GM23248 (cell line): ENCODE results near the gene SLC35D2. TPM values are rescaled to one million over a fixed set of nuclear protein-coding genes. Genes with fewer than 3 reads are reported as not detected.
"Not testable (repeated sequence)": the region's sequence is repeated elsewhere in the genome, so short reads cannot be mapped to it uniquely, and the experiment has no call there.

Experiments
- DNase-seq: peaks from one replicate; pipeline ENCODE4 v3.0.0-alpha.2; 2015
- H2AFZ ChIP-seq: fragments of 200-600 bp; sonication (generic); 2 replicates; pipeline ENCODE4 v1.6.1; 2016; ENCODE audit warnings: antibody characterized with exemption
- H3F3A ChIP-seq: fragments of 200-600 bp; sonication (generic); 2 replicates; pipeline ENCODE4 v1.6.1; 2016; ENCODE audit warnings: mild to moderate bottlenecking, antibody characterized with exemption, mixed run types; ENCODE audit not compliant: insufficient read depth
- H3K27ac ChIP-seq: fragments of 200-600 bp; sonication (generic); 2 replicates; pipeline ENCODE4 v1.5.1; 2016; ENCODE audit warnings: mild to moderate bottlenecking
- H3K27me3 ChIP-seq: fragments of 200-600 bp; sonication (generic); replicated peaks from 2 replicates; pipeline ENCODE4 v1.6.1; 2016; ENCODE audit warnings: mild to moderate bottlenecking; ENCODE audit not compliant: insufficient read depth
- H3K36me3 ChIP-seq: fragments of 200-600 bp; sonication (generic); 2 replicates; pipeline ENCODE4 v1.6.1; 2016; ENCODE audit warnings: low read depth, mild to moderate bottlenecking
- H3K4me1 ChIP-seq: fragments of 200-600 bp; sonication (generic); 2 replicates; pipeline ENCODE4 v1.6.1; 2016; ENCODE audit warnings: mild to moderate bottlenecking; ENCODE audit not compliant: insufficient read depth
- H3K4me2 ChIP-seq: fragments of 200-600 bp; sonication (generic); one replicate; pipeline ENCODE4 v1.6.1; 2016; ENCODE audit warnings: mild to moderate bottlenecking; ENCODE audit not compliant: unreplicated experiment
- H3K4me3 ChIP-seq: fragments of 200-600 bp; sonication (generic); 2 replicates; pipeline ENCODE4 v1.5.1; 2016; ENCODE audit warnings: mild to moderate bottlenecking
- H3K79me2 ChIP-seq: fragments of 200-600 bp; sonication (generic); 2 replicates; pipeline ENCODE4 v1.6.1; 2016; ENCODE audit warnings: mild to moderate bottlenecking; ENCODE audit not compliant: insufficient read depth
- H3K9ac ChIP-seq: fragments of 200-600 bp; sonication (generic); 2 replicates; pipeline ENCODE4 v1.6.1; 2016; ENCODE audit warnings: mild to moderate bottlenecking
- H3K9me2 ChIP-seq: fragments of 200-600 bp; sonication (generic); 2 replicates; pipeline ENCODE4 v1.6.1; 2016; ENCODE audit warnings: mixed run types, mild to moderate bottlenecking, moderate library complexity; ENCODE audit not compliant: insufficient read depth
- H3K9me3 ChIP-seq: fragments of 200-600 bp; sonication (generic); one replicate; pipeline ENCODE4 v1.6.1; 2017; ENCODE audit warnings: low read depth
- H4K20me1 ChIP-seq: fragments of 200-600 bp; sonication (generic); 2 replicates; pipeline ENCODE4 v1.6.0; 2016; ENCODE audit not compliant: insufficient read depth
- EZH2 ChIP-seq: fragments of 200-600 bp; sonication (generic); IDR thresholded peaks from 2 replicates; pipeline ENCODE4 v1.6.1; 2018; ENCODE audit warnings: antibody characterized with exemption, mild to moderate bottlenecking; ENCODE audit not compliant: insufficient read depth, poor library complexity, severe bottlenecking
- EZH2phosphoT487 ChIP-seq: fragments of 200-600 bp; sonication (generic); IDR thresholded peaks from 2 replicates; pipeline ENCODE4 v1.6.1; 2018; ENCODE audit warnings: antibody characterized with exemption, moderate library complexity, mild to moderate bottlenecking, low read depth; ENCODE audit not compliant: insufficient read depth
- WGBS, 2 experiments: methylation state at CpG; one replicate each; pipeline ENCODE4 v1.1.6; 2015 to 2017; ENCODE audit warnings: low lambda C conversion rate in 2 of 2, low coverage in 1 of 2; ENCODE audit errors: missing lambda C conversion rate in 2 of 2; 5-methylcytosine and 5-hydroxymethylcytosine counted together
- in situ Hi-C: fragments of 300-500 bp; cut with MboI; formaldehyde crosslinking; loops from 2 replicates; pipeline ENCODE4 v1.15.0; 2020
- polyA plus RNA-seq: library from polyadenylated mRNA; unstranded; fragments of >200 nt; fragmentation: Nextera tagmentation; extraction: Ambion mirVana; gene quantifications from 2 replicates; pipeline ENCODE4 v1.2.1, GENCODE V29; 2016
- total RNA-seq: library from RNA; depleted of rRNA; stranded (reverse); fragments of >200 nt; shearing (Covaris generic); gene quantifications from 2 replicates; pipeline ENCODE4 v1.2.3, GENCODE V29; 2014

The SLC35D2 gene
- total and polyA plus RNA-seq, 2 experiments from 2014 or later: 8.0 to 12.3 TPM

DNA sequence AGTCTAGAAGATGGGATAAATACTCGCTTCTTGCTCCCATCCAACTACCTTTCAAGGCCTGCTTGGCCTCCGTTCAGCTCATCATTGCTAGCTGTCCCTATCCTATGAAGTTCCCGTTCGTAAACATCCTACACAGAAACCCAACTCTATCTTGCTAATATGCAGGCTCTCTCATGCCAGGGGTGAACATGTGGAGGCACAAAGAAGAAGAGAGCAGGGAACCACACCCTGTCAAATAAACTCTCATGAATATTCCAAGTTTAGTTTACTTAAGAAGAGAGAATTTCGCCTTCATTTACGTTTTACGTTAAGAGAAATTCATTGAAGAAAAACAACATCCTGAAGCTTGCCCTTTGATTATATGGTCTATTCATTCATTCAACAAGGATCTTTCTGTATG lies 73.7 kb downstream of the SLC35D2 start:
- no peak for DNase-seq
- H3K9me3 ChIP-seq: no peaks in the 10 kb centered on the region
- H4K20me1 ChIP-seq: no peaks in the 10 kb centered on the region
- H3K27ac ChIP-seq: no peak overlapping the region
- 86 to 89% methylated on average over 7 of the region's 7 CpGs for WGBS, 2 experiments
- H3K36me3 ChIP-seq: no peaks in the 10 kb centered on the region
- no peak overlapping the region for H3K9ac ChIP-seq
- no peak overlapping the region for H3K4me3 ChIP-seq
- in situ Hi-C loops: no loop called here
- no peaks in the 10 kb centered on the region for H3K4me1 ChIP-seq
- H3K9me2 ChIP-seq: no peaks in the 10 kb centered on the region
- no peak overlapping the region for H3K4me2 ChIP-seq
- H2AFZ ChIP-seq: no peak overlapping the region
- no peak for TF ChIP-seq EZH2
- TF ChIP-seq EZH2phosphoT487: no peak
- no peaks in the 10 kb centered on the region for H3F3A ChIP-seq
- no peaks in the 10 kb centered on the region for H3K27me3 ChIP-seq
- H3K79me2 ChIP-seq: no peaks in the 10 kb centered on the region

GRCh38 chr9:96306958-96307357 lies 76.6 kb downstream of the SLC35D2 start:
- H2AFZ ChIP-seq, H3K9me2 ChIP-seq, H3K9me3 ChIP-seq, H4K20me1 ChIP-seq, H3K4me2 ChIP-seq, H3K36me3 ChIP-seq, H3K4me3 ChIP-seq, in situ Hi-C loops, DNase-seq, H3K79me2 ChIP-seq, H3K4me1 ChIP-seq, H3K27me3 ChIP-seq, H3K27ac ChIP-seq, H3F3A ChIP-seq, H3K9ac ChIP-seq: not testable (repeated sequence)
- WGBS, 2 experiments: 89 to 93% methylated on average over 6 of the region's 6 CpGs

DNA sequence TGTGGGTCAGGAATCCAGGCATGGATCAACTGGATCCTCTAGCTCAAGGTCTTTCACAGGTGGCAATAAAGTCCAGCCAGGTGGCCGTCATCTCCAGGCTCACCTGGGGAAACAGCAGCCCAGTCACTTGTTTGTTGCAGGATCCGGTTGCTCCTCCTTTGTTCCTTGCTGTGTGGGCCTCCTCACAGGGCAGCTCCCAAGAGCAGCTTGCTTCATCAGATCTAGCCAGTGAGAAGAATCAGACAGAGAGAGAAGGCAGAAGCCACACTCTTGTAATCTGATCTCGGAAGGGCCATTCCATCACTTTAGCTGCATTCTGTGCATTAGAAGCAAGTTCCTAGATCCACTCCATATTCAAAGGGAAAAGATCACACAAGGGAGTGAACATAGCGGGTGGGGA lies 78.3 kb downstream of the SLC35D2 start:
- TF ChIP-seq EZH2phosphoT487 (no peak), EZH2 (no peak)
- no peak overlapping the region for H3K9ac ChIP-seq
- H3K79me2 ChIP-seq: no peaks in the 10 kb centered on the region
- H3K27me3 ChIP-seq: no peaks in the 10 kb centered on the region
- no peak overlapping the region for H3K4me2 ChIP-seq
- no peaks in the 10 kb centered on the region for H3K9me3 ChIP-seq
- no peak overlapping the region for H3K4me3 ChIP-seq
- H3K36me3 ChIP-seq: no peaks in the 10 kb centered on the region
- in situ Hi-C loops: no loop called here
- no peaks in the 10 kb centered on the region for H3F3A ChIP-seq
- 37 to 52% methylated on average over 4 of the region's 4 CpGs for WGBS, 2 experiments
- no peaks in the 10 kb centered on the region for H4K20me1 ChIP-seq
- H3K4me1 ChIP-seq: no peaks in the 10 kb centered on the region
- no peak overlapping the region for H2AFZ ChIP-seq
- H3K9me2 ChIP-seq: no peaks in the 10 kb centered on the region
- no peak for DNase-seq
- H3K27ac ChIP-seq: no peak overlapping the region

DNA sequence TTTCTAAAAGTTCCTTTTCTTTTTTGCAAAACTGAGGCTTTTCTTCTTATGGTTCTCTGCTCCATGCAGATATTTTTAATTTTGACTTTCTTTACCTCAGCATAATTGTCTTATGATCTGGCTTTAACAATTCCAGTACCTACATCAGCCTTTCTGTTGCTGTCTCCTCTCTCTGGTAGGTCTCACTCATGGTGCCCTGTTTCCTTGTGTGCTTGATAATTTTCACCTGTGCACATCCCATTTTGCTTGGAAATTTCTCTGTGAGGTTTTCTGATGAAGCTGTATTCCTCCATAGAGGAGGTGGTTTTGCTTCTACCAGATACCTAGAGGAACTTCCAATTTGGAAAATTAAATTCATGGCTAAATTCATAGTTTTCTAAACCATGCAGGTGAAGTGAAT lies 79.3 kb downstream of the SLC35D2 start:
- H3K9me2 ChIP-seq: no peaks in the 10 kb centered on the region
- H2AFZ ChIP-seq: no peak overlapping the region
- no peaks in the 10 kb centered on the region for H3F3A ChIP-seq
- in situ Hi-C loops: no loop called here
- no peaks in the 10 kb centered on the region for H3K36me3 ChIP-seq
- TF ChIP-seq EZH2phosphoT487 (no peak), EZH2 (no peak)
- H3K4me3 ChIP-seq: no peak overlapping the region
- H3K9me3 ChIP-seq: no peaks in the 10 kb centered on the region
- no peaks in the 10 kb centered on the region for H3K79me2 ChIP-seq
- DNase-seq: no peak
- no peaks in the 10 kb centered on the region for H3K4me1 ChIP-seq
- H3K27ac ChIP-seq: no peak overlapping the region
- no peaks in the 10 kb centered on the region for H4K20me1 ChIP-seq
- no peak overlapping the region for H3K9ac ChIP-seq
- H3K27me3 ChIP-seq: no peaks in the 10 kb centered on the region
- no peak overlapping the region for H3K4me2 ChIP-seq

GRCh38 chr9:96302021-96302420 lies 81.5 kb downstream of the SLC35D2 start, which contains the start of gene HSD17B3:
Gene HSD17B3 (minus strand): TSS chr9:96302176. CDS start chr9:96302104, 72 bp downstream.
- Histone ChIP-seq H3F3A (no peaks in the 10 kb centered on the region), H3K4me1 (no peaks in the 10 kb centered on the region), H3K9me3 (no peaks in the 10 kb centered on the region), H4K20me1 (no peaks in the 10 kb centered on the region), H3K27ac (no peak within 1 kb of the TSS), H3K36me3 (no peaks in the 10 kb centered on the region), H3K9me2 (no peaks in the 10 kb centered on the region), H3K4me3 (no peak within 1 kb of the TSS), H3K79me2 (no peaks in the 10 kb centered on the region), H3K9ac (no peak within 1 kb of the TSS), H2AFZ (no peak within 1 kb of the TSS), H3K4me2 (no peak within 1 kb of the TSS), H3K27me3 (0 out of 2 replicates have a peak, but pooled peaks cover 3% of the 10 kb centered on the region)
- DNase-seq: no peak
- WGBS, 2 experiments: 64 to 65% methylated on average over 6 of the region's 6 CpGs
- TF ChIP-seq EZH2phosphoT487: no peak
- no peak for TF ChIP-seq EZH2
- in situ Hi-C loops: no loop called here
